Hepatocyte (in vitro differentiated cells): ENCODE results near the gene FOXD4L3.
"Not testable (repeated sequence)": the region's sequence is repeated elsewhere in the genome, so short reads cannot be mapped to it uniquely, and the experiment has no call there.

Experiments used
- EZH2 ChIP-seq: fragments of 200-600 bp; sonication (generic); IDR thresholded peaks from 2 replicates; pipeline ENCODE4 v1.6.1; 2016; ENCODE audit warnings: antibody characterized with exemption, mild to moderate bottlenecking, borderline replicate concordance
- EZH2phosphoT487 ChIP-seq: fragments of 200-600 bp; sonication (generic); IDR thresholded peaks from one replicate; pipeline ENCODE4 v1.6.1; 2018; ENCODE audit warnings: antibody characterized with exemption, mild to moderate bottlenecking, low read depth, moderate library complexity; ENCODE audit not compliant: unreplicated experiment, severe bottlenecking
- TF ChIP-seq, protein P1 (sequence below): fragments of 200-600 bp; sonication (generic); IDR thresholded peaks from 2 replicates; pipeline ENCODE4 v1.5.1; 2016; ENCODE audit warnings: antibody characterized with exemption, mild to moderate bottlenecking; ENCODE audit not compliant: poor library complexity

DNA sequence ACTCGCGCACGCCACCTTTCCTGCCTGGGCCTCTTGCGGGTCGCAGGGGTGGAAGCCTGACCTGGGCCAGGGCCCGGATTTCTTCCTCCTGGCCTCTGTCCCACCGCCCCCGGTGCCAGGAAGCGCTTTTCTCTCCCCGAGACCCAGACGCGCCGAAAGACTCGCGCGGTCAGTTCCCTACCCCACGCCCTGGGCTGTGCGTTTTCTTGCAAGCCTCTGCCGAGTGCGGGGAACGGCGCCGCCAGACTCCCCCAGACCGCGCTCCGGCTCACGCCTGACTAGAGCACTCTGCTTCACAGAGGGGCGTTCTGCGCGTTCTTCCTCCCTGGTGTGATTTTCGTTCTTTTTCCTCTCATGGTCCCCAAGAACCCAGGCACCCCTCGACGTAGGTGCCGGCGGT is 4.5 kb downstream of the FOXD4L3 start:
- TF ChIP-seq, protein P1, sequence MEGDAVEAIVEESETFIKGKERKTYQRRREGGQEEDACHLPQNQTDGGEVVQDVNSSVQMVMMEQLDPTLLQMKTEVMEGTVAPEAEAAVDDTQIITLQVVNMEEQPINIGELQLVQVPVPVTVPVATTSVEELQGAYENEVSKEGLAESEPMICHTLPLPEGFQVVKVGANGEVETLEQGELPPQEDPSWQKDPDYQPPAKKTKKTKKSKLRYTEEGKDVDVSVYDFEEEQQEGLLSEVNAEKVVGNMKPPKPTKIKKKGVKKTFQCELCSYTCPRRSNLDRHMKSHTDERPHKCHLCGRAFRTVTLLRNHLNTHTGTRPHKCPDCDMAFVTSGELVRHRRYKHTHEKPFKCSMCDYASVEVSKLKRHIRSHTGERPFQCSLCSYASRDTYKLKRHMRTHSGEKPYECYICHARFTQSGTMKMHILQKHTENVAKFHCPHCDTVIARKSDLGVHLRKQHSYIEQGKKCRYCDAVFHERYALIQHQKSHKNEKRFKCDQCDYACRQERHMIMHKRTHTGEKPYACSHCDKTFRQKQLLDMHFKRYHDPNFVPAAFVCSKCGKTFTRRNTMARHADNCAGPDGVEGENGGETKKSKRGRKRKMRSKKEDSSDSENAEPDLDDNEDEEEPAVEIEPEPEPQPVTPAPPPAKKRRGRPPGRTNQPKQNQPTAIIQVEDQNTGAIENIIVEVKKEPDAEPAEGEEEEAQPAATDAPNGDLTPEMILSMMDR = not testable (repeated sequence)
- TF ChIP-seq EZH2phosphoT487 = peak; percentile 33
- TF ChIP-seq EZH2 = peak; percentile 82
